HFF-Myc (cell line): ENCODE measurements around the gene LIG4.

Experiments used
- DNase-seq: peaks from one replicate; pipeline ENCODE4 v3.0.0-alpha.2; 2011; ENCODE audit warnings: low read depth; ENCODE audit errors: extremely low read depth
- H3K4me3 ChIP-seq: replicated peaks from 2 replicates; pipeline ENCODE4 v1.5.1; 2011; ENCODE audit warnings: low read depth, mild to moderate bottlenecking, control low read depth, low read length
- TF ChIP-seq, protein P1 (sequence below): IDR thresholded peaks from 2 replicates; pipeline ENCODE4 v1.5.1; 2012; ENCODE audit warnings: mild to moderate bottlenecking, low read depth, low read length, control low read depth; ENCODE audit errors: missing control alignments

Gene LIG4

DNA sequence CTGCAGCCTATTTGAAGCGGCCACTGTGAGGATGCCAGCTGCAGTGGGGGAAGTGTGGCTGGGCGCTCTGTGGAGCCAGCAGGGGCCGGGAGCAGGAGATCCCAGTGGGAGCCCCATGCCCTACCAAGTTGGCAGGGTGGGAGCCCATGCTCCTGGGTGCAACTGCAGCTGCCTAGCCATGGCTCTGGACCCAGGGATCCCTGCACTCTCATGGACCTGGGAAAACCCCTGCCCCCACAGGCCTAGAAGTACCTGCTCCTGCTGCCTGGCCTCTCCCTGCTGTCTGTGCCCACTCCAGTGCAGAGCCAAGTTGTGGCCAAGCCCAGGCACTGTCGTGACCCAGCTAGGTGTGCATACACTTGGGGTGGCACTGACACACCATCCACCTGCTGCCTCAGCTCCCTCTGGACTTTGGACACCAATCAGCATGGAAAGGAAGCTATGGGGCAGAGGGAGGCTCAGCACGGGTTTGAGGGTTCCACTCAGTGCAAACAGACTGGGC, 20.9 kb downstream of the LIG4 start:
- TF ChIP-seq, protein P1, sequence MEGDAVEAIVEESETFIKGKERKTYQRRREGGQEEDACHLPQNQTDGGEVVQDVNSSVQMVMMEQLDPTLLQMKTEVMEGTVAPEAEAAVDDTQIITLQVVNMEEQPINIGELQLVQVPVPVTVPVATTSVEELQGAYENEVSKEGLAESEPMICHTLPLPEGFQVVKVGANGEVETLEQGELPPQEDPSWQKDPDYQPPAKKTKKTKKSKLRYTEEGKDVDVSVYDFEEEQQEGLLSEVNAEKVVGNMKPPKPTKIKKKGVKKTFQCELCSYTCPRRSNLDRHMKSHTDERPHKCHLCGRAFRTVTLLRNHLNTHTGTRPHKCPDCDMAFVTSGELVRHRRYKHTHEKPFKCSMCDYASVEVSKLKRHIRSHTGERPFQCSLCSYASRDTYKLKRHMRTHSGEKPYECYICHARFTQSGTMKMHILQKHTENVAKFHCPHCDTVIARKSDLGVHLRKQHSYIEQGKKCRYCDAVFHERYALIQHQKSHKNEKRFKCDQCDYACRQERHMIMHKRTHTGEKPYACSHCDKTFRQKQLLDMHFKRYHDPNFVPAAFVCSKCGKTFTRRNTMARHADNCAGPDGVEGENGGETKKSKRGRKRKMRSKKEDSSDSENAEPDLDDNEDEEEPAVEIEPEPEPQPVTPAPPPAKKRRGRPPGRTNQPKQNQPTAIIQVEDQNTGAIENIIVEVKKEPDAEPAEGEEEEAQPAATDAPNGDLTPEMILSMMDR: no peak
- DNase-seq: no peak
- no peak overlapping the region for H3K4me3 ChIP-seq

DNA sequence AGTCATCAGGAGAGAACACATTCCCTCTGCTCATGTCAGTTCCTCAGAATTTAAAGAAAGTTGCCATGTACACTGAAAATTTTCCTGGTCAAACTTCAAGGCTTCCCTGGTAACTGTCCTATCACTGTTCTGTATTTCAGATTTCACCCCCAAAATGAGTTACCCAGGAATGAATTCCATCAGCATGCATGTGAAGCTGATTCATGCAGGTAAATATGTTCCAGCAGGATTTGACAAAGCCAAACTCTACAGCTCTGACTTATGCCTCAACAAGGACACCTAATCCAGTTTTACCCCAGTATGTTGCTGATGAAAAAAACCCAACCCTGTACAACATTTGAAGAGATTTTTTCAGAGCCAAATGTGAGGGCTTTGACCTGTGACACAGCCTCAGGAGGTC, 21.5 kb downstream of the LIG4 start:
- TF ChIP-seq, protein P1: no peak
- no peak overlapping the region for H3K4me3 ChIP-seq
- DNase-seq: no peak

DNA sequence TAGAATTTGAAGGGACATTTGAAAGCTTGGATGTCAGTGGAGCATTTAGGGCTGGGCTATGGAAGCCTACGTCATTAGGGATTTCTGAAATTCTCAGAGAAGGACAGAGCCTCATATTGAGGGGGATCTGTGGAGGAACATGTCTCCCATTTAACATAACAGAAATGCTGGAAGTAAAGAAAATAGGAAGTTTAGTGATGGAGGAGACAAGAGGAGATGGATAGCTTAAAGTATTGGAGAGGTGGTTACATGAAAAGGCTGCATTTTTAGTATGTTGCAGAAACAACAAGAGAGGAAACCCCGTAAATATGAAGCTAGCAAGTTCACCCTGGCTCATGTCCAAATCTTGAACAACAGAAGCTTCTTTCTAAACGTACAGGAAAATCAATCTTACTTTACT, 24.4 kb downstream of the LIG4 start:
- H3K4me3 ChIP-seq: no peak overlapping the region
- TF ChIP-seq, protein P1: no peak
- no peak for DNase-seq

DNA sequence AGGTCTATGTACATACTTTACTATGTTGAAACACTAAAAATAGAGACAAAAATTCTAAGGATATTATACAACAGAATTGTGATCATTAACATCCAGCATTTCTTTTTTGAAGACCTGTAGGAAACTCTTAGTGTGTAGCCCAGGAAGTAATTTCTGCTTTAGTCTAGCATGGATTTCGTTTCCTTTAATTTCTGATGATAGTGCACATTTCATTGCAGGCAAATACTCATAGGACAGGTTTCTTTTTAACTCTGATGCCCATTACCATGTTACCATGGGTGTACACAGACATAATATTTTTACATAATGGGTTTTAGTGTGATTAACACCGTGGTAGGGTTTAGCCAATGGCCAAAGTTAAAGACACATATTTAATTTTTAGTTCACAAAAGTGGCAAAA, 27.1 kb downstream of the LIG4 start:
- DNase-seq: no peak
- no peak overlapping the region for H3K4me3 ChIP-seq
- TF ChIP-seq, protein P1: no peak

DNA sequence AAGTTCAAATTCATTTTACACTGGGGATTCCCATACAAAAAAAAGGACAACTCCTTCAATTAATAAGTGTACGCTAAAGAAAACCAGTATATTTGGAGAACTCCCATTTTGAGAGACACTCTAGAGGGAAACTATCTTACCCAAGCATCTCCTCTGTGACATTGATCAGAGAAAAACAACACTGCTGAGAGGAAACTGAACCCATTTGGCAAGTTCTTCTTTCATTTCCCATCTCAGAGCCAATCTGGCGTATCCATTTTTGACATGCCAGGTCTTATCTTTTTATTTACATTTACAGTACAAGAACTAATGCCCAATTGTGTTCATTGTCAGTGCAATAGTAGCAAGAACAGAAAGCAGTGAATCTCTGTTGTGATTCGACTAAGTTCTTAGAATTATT, 30.1 kb downstream of the LIG4 start:
- DNase-seq: no peak
- TF ChIP-seq, protein P1: no peak

DNA sequence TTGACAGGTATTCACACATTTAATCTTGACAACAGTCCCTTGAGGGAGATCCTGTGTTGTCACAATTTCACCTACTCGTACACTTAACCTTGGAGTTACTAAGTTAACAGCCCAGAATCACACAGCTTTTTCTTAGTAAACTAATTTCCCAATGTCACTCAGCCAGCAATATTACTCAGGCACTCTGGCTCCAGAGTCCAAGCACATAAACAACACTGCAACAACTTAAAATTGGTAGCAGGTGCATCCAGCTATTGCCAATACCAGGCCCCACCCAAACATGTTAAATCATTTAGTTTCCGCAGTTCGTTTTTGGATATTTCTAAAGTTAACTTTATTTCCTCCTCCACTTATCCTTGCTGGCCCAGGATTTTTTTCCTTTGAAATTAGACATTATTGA, 32.7 kb downstream of the LIG4 start:
- no peak for DNase-seq
- no peak overlapping the region for H3K4me3 ChIP-seq
- TF ChIP-seq, protein P1: no peak

More for the DNA sequence above, 30.1 kb downstream of the LIG4 start:
- H3K4me3 ChIP-seq: no peak overlapping the region

DNA sequence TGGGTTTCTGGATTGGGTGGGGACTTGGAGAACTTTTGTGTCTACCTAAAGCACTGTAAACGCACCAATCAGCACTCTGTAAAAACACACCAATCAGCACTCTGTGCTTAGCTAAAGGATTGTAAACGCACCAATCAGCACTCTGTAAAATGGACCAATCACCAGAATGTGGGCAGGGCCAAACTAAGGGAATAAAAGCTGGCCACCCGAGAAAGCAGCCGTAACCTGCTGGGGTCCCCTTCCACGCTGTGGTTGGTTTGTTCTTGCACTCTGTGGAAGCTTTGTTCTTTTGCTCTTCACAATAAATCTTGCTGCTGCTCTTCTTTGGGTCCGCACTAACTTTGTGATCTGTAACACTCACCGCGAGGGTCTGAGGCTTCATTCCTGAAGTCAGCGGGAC, 37.3 kb downstream of the LIG4 start:
- TF ChIP-seq, protein P1: no peak

More for the DNA sequence above, 37.3 kb downstream of the LIG4 start:
- DNase-seq: no peak
- no peak overlapping the region for H3K4me3 ChIP-seq
